A673 (cell line): ENCODE data around the gene MAP4K4. TPM values are rescaled to one million over a fixed set of nuclear protein-coding genes. Genes with fewer than 3 reads are reported as not detected.
"Not testable (repeated sequence)": the region's sequence is repeated elsewhere in the genome, so short reads cannot be mapped to it uniquely, and the experiment has no call there.

Experiments
- BruUV-seq: library from RNA; stranded (reverse); fragments of 400-500 nt; replicated peaks from 2 replicates; lab custom pipeline; 2021; lab: Mats Ljungman, UMichigan
- CTCF ChIA-PET: fragments of 300-600 bp; sonication (Branson Sonifier 250); formaldehyde crosslinking; loops from one replicate; lab custom pipeline; 2022; ENCODE audit warnings: antibody characterized with exemption; lab: Charles Lee
- POLR2A ChIA-PET: fragments of 300-600 bp; sonication (Branson Sonifier 250); formaldehyde crosslinking; loops from one replicate; lab custom pipeline; 2022; ENCODE audit warnings: antibody characterized with exemption; ENCODE audit not compliant: low non-redundant PET; lab: Charles Lee
- DNase-seq: peaks from one replicate; pipeline ENCODE4 v3.0.0-alpha.2; 2015; ENCODE audit warnings: low spot score
- H3K27ac ChIP-seq: fragments of 200-600 bp; sonication (generic); 2 replicates; pipeline ENCODE4 v1.5.1; 2016; ENCODE audit warnings: mixed run types, low read depth, mild to moderate bottlenecking, mixed read lengths, antibody characterized with exemption, low read length; ENCODE audit not compliant: poor library complexity, severe bottlenecking
- H3K27me3 ChIP-seq: fragments of 200-600 bp; sonication (generic); replicated peaks from 2 replicates; pipeline ENCODE4 v1.6.1; 2017; ENCODE audit warnings: mixed run types, low read depth, mild to moderate bottlenecking, mixed read lengths, antibody characterized with exemption, low read length; ENCODE audit not compliant: insufficient read depth, poor library complexity
- H3K36me3 ChIP-seq: fragments of 200-600 bp; sonication (generic); 2 replicates; pipeline ENCODE4 v1.6.1; 2016; ENCODE audit warnings: mixed run types, mild to moderate bottlenecking, mixed read lengths, antibody characterized with exemption, low read length; ENCODE audit not compliant: insufficient read depth, poor library complexity, severe bottlenecking
- H3K4me1 ChIP-seq: fragments of 200-600 bp; sonication (generic); 2 replicates; pipeline ENCODE4 v1.6.1; 2017; ENCODE audit warnings: mixed run types, mild to moderate bottlenecking, mixed read lengths, antibody characterized with exemption, low read length; ENCODE audit not compliant: insufficient read depth, poor library complexity, severe bottlenecking
- H3K4me3 ChIP-seq: fragments of 200-600 bp; sonication (generic); 2 replicates; pipeline ENCODE4 v1.5.1; 2016; ENCODE audit warnings: low read depth, mixed run types, mild to moderate bottlenecking, mixed read lengths, low read length; ENCODE audit not compliant: poor library complexity, severe bottlenecking
- H3K9me3 ChIP-seq: fragments of 200-600 bp; sonication (generic); 2 replicates; pipeline ENCODE4 v1.6.1; 2016; ENCODE audit warnings: mixed run types, low read depth, mild to moderate bottlenecking, mixed read lengths, antibody characterized with exemption, low read length; ENCODE audit not compliant: poor library complexity, severe bottlenecking
- EZH2 ChIP-seq: fragments of 200-600 bp; sonication (generic); IDR thresholded peaks from 2 replicates; pipeline ENCODE4 v1.6.1; 2017; ENCODE audit warnings: borderline replicate concordance, low read depth, mild to moderate bottlenecking, mixed read lengths, antibody characterized with exemption, low read length; ENCODE audit not compliant: poor library complexity, severe bottlenecking
- intact Hi-C: fragments of 100-400 bp; cut with micrococcal nuclease; formaldehyde crosslinking; loops from one replicate; pipeline ENCODE4 v1.10.0; 2022; ENCODE audit not compliant: unreplicated experiment
- total RNA-seq: library from RNA; stranded (reverse); gene quantifications from 2 replicates; pipeline ENCODE4 v1.2.3, GENCODE V29; 2021
- TF ChIP-seq, protein P1 (sequence below): fragments of 300-800, 200-600 bp; sonication (generic); conservative IDR thresholded peaks from 2 replicates; pipeline ENCODE4 v1.5.1; 2017; ENCODE audit warnings: low read depth, mild to moderate bottlenecking, antibody characterized with exemption, low read length, moderate library complexity, mixed read lengths

MAP4K4 gene
- total RNA-seq, 1 experiment from 2014 or later, result 157 TPM

DNA sequence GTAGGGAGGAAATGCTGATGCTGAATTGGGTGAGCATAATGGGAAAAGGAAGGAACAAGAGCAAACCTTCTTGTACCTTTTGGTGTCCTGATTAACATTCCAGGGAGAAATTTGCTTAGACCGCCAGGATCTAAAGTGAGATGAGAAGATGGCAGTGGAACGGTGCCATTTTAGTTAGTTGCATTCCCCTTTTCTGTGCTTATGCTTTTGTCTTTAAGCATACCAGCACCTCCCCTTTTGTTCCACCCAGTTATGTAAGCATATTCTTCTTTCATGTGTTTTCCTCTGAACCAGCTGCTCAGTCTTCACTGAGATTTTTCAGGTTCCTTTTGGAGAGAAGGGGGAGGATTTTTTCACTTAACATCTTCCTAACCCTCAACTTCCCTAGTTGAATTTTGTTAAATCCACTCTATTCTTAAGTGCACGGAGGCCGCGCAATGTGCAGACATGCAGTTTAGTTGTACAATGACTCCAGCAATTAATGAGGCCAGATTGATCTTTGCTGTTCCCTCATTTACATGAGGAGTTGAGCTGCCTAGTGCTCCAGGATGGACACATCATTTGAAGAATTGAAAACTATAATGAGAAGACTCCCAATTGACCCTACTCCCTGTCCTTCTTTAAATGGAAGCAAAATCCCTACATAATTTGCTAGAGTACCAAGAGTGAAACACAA, 73.9 kb downstream of the MAP4K4 start:
- Histone ChIP-seq H3K4me3 (no peak overlapping the region), H3K36me3 (no peaks in the 10 kb centered on the region), H3K27me3 (no peaks in the 10 kb centered on the region), H3K9me3 (no peaks in the 10 kb centered on the region), H3K27ac (no peak overlapping the region), H3K4me1 (peaks cover 59% of the 10 kb centered on the region)
- intact Hi-C loops, result no loop called here
- DNase-seq, result no peak
- ChIA-PET CTCF (interaction anchor here (0.6 to 2.1 kb wide), 3 partner anchors 12 to 60 kb away, joined by 3 to 17 read pairs (median 3); no protein-coding TSS in a partner anchor), POLR2A (no interaction called here)
- no TSS peak for BruUV-seq
- TF ChIP-seq EZH2, result no peak
- TF ChIP-seq, protein P1, sequence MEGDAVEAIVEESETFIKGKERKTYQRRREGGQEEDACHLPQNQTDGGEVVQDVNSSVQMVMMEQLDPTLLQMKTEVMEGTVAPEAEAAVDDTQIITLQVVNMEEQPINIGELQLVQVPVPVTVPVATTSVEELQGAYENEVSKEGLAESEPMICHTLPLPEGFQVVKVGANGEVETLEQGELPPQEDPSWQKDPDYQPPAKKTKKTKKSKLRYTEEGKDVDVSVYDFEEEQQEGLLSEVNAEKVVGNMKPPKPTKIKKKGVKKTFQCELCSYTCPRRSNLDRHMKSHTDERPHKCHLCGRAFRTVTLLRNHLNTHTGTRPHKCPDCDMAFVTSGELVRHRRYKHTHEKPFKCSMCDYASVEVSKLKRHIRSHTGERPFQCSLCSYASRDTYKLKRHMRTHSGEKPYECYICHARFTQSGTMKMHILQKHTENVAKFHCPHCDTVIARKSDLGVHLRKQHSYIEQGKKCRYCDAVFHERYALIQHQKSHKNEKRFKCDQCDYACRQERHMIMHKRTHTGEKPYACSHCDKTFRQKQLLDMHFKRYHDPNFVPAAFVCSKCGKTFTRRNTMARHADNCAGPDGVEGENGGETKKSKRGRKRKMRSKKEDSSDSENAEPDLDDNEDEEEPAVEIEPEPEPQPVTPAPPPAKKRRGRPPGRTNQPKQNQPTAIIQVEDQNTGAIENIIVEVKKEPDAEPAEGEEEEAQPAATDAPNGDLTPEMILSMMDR, result no peak

DNA sequence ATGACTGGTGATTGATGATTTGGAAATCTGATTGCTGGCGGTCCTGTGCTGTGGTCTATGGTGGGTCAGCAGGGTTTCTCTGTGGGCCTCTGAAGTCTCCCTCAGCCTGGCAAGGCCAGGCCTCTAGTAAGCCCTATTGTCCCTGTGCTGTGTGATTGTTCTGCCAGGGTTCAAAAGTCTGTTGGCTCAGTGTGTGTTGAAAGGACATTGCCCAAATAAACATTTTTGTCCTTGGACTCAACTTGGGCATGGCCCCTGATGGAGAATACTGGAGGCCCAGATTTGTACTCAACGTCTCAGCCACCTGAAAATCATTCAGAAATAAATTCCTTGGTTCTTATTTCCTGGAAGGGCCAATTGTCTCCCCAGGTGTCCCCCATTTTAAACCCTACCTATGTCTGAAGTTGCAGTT, 74.4 kb downstream of the MAP4K4 start:
- BruUV-seq, result no TSS peak
- DNase-seq, result no peak
- POLR2A ChIA-PET, result no interaction called here
- Histone ChIP-seq H3K27ac (no peak overlapping the region), H3K4me3 (no peak overlapping the region), H3K9me3 (no peaks in the 10 kb centered on the region), H3K27me3 (no peaks in the 10 kb centered on the region), H3K4me1 (peaks cover 62% of the 10 kb centered on the region), H3K36me3 (no peaks in the 10 kb centered on the region)
- CTCF ChIA-PET, result interaction anchor here (0.6 to 2.1 kb wide), 2 partner anchors 13 to 60 kb away, joined by 3 to 17 read pairs; no protein-coding TSS in a partner anchor
- intact Hi-C loops, result no loop called here
- TF ChIP-seq EZH2, result no peak

DNA sequence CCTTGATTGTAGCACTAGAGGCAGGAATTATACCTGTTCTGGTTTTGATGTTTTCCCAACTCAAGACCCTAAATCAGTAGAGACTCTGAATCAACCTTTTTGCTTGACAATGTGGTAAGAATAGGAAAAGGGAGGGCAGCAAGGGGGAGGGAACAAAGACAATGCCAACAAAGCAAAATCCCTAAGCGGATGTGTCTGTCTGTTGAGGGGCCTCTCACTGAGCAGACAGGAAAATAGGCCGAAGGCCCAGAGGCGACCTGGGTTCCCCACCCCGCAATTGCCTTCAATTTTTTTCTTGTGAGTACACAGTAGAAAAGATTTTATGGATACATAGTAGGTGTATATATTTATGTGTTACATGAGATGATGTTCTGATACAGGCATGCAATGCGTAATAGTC, 75.6 kb downstream of the MAP4K4 start:
- H3K36me3 ChIP-seq, result no peaks in the 10 kb centered on the region
- no TSS peak for BruUV-seq
- TF ChIP-seq, protein P1, result no peak
- no peak for TF ChIP-seq EZH2
- ChIA-PET CTCF (no interaction called here), POLR2A (no interaction called here)
- no peaks in the 10 kb centered on the region for H3K9me3 ChIP-seq
- H3K4me1 ChIP-seq, result peaks cover 55% of the 10 kb centered on the region
- DNase-seq, result no peak
- H3K27ac ChIP-seq, result no peak overlapping the region
- intact Hi-C loops, result no loop called here
- no peak overlapping the region for H3K4me3 ChIP-seq
- H3K27me3 ChIP-seq, result no peaks in the 10 kb centered on the region

DNA sequence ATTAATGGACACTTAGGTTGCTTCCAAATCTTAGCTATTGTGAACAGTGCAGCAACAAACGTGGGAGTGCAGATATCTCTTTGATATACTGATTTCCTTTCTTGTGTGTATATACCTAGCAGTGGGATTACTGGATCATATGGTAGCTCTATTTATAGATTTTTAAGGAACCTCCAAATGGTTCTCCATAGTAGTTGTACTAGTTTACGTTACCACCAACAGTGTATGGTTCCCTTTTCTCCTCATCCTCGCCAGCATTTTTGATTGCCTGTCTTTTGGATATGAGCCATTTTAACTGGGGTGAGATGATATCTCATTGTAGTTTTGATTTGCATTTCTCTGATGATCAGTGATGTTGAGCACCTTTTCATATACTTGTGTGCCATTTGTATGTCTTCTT, 76.5 kb downstream of the MAP4K4 start:
- POLR2A ChIA-PET, result not testable (repeated sequence)

More for the DNA sequence above, 76.5 kb downstream of the MAP4K4 start:
- H3K27me3 ChIP-seq, H3K4me3 ChIP-seq, intact Hi-C loops, BruUV-seq, CTCF ChIA-PET, DNase-seq, H3K9me3 ChIP-seq, H3K36me3 ChIP-seq, H3K27ac ChIP-seq: not testable (repeated sequence)
- H3K4me1 ChIP-seq, result peaks cover 54% of the 10 kb centered on the region
